GM21529 (cell line): ENCODE data around the gene RC3H2.
"Not testable (repeated sequence)": the region's sequence is repeated elsewhere in the genome, so short reads cannot be mapped to it uniquely, and the experiment has no call there.

Source experiments
- ATAC-seq: cut with Tn5 transposase; IDR thresholded peaks from one replicate; pipeline ENCODE4 v1.9.1; 2021; ENCODE audit not compliant: unreplicated experiment

The RC3H2 gene

DNA sequence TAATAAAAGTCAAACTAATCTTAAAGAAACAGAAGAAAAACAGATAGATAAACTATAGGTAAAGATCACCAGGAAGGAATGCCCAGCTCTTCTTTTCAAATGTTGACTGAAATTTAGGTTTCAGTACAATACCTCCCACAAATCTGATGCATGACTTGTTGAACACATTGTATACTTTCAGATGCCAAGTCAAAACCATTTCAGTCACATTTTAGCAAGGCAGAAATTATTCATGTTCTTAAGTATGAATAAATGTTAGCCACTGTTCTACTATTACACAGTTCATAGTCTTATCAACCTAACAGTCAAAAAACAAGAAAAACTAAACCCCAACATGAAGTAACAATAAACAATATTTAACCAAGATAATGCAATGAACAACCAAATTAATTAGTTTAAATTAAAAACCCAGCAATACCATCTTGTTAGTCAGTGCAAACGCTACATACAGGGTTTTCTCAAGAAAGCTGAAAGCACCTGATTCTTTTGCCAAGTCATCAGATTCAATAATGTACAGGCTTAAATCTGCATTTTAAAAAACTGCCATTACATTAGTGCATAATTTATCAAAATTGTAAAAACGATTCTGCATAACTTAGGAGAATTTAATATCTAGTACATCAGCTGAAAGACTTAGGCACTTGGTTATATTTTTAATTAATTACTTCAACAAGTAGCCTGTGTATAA, 56.8 kb downstream of the RC3H2 start:
- no peak for ATAC-seq

DNA sequence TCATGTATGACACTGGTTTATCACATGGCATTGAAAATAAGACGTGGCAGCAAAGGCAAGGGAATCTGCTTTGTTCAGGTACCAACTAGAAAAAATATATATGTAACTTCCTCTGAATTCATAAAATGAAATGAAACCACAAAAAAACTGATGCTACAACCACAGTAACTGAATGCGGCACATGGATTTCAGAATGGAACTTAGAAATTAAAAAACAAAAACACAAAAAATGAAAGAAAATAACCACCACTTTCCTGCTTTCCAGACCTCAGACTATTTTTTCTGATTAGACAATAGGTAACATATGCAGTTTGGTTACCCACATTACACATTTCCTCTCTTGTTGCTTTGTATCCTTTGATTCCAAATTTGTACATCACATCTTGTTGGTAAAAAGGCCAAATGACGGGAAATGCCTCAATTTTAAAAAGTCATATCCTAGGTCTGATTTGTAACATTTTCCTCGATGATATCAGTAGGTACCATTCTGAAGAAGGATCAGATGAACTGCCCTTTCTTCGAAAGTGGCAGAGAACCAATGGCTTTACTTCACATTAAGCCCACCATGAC, 58.7 kb downstream of the RC3H2 start:
- ATAC-seq = no peak

DNA sequence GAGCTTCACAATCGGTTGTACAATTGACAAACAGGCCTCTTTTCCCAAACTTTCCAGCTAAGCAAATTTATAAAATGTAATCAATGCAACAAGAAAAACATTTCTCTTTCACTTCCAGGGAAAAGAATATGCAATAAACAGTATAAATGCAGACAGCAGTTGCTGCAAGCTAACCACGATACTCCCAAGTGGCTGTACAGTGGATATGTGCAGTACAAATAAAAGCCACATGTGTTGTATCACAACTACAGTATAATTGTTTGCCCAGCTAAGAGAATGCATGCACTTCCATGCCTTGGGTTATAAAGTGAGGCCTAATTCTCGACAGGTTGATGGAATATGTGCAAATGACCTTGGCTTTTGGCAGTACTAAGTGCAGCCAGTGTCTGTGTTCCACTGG, 60.0 kb downstream of the RC3H2 start:
- no peak for ATAC-seq

DNA sequence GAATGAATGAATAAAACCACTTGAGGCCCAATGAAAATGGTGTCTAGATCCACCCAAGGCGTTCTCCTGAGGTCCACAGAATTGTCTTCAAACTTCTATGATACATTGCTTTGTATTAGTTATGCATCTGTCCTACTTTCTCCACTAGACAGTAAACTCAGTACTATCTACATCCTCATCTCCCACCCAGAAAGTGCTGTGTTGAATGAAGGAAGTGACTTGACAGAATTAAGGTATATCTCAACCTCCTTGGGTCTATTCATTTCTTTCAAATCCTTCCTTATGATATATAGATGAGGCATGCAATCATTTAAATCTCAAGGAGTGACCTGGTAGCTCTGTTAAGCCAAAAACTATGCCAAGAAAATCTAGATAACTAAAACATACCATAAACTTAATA, 61.0 kb downstream of the RC3H2 start:
- no peak for ATAC-seq

DNA sequence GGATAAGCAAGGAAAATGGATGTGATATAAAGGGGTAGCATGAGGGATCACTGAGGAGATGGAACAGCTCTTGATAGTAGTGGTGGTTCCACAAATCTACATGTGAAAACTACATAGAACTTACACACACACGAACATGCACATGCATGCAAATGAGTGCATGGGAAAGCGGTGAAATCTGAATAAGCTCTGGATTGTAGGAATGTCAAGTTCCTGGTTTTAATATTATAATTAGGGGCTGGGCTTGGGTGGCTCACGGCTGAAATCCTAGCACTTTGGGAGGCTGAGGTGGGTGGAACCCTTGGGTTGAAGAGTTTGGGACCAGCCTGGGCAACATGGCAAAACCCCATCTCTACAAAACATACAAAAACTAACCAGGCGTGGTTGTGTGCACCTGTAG, 63.7 kb downstream of the RC3H2 start:
- no peak for ATAC-seq

DNA sequence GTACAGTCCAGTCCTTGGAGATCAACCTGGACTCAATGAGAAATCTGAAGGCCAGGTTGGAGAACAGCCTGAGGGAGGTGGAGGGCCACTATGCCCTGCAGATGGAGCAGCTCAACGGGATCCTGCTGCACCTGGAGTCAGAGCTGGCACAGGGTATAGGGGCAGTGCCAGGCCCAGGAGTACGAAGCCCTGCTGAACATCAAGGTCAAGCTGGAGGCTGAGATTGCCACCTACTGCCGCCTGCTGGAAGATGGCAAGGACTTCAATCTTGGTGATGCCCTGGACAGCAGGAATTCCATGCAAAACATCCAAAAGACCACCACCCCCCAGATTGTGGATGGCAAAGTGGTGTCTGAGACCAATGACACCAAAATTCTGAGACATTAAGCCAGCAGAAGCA, 66.7 kb downstream of the RC3H2 start:
- ATAC-seq = not testable (repeated sequence)

DNA sequence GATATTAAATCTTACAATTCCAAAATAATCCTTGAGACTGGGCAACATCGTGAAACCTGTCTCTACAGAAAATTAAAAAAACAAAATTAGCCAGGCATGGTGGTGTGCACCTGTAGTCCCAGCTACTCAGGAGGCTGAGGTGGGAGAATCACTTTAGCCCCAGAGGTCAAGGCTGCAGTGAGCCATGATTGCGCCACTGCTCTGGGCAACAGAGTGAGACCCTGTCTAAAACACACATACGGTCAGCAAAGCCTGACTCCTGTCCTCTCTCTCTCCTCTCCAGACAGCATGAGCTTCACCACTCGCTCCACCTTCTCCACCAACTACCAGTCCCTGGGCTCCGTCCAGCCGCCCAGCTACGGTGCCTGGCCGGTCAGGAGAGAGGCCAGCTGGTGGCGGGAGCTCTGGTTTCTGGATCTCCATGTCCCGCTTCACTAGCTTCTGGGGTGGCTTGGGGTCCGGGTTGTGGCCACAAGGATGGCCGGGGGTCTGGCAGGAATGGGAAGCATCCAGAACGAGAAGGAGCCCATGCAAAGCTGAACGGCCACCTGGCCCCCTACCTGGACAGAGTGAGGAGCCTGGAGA, 67.8 kb downstream of the RC3H2 start:
- ATAC-seq = no peak

DNA sequence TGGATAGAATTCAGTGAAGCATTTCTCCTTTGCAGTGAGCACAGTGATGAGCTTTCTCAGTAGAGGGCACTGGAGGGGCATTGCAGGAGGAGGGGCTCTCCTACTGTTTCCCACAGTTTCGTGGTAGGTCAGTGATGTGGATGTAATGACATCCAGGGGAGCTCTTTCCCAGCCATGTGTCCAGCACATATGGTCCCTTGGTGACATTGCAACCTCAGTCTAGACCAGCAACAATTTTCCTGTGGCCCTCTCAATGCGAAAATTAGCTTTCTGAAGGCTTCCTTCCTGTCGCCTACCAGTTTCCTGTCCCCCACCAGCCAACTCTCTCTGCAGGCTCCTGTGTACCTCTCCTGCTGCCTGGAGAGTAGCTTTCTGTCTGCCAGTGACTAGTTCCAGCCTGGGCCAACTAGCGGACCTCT, 69.8 kb downstream of the RC3H2 start:
- ATAC-seq = no peak

DNA sequence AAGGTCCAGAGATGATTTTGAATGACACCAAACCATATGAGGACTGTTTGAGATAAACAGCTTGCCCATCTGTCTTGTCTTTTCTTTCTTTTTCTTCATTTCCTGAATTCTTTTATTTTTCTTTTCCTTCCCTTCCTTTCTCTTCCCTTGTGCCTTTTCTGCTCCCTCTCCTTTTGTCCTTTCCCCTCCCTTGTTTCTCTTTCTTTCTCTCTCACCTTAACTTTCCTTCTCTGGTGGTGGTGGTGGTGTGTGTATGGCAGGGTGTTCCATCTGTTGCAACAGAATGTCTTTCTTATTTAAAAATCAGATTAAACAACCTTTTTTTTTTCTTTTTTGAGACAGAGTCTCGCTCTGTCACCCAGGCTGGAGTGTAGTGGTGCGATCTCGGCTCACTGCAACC, 73.0 kb downstream of the RC3H2 start:
- ATAC-seq = no peak

DNA sequence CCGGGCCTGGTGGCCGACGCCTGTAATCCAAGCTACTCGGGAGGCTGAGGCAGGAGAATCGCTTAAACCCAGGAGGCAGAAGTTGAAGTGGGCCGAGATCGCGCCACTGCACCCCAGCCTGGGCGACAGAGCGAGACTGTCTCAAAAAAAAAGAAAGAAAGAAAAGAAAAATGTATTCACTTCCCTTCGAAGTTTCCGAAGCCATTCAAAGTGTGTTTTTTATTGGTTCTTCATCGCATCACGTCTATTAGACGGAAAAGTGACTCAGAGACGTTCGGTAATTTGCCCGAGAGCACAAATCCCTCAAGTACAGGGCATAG, 76.2 kb downstream of the RC3H2 start:
- ATAC-seq = not testable (repeated sequence)

DNA sequence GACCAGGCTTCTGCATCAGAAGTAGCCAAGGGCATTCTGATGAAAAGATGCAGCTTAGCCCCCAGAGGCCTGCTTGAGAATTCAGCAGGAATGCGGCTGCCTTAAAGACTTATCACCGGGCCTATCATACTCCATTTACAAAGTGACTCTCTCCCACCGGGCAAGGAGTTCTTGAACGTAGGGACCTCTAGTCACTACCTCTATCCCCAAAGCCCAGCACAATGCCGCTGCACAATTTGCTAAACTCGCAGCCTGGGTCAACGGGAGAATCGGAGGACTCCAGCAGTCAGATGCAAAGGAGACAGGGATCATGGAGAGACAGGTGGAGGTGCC, 77.4 kb downstream of the RC3H2 start:
- peak; percentile 18 for ATAC-seq

DNA sequence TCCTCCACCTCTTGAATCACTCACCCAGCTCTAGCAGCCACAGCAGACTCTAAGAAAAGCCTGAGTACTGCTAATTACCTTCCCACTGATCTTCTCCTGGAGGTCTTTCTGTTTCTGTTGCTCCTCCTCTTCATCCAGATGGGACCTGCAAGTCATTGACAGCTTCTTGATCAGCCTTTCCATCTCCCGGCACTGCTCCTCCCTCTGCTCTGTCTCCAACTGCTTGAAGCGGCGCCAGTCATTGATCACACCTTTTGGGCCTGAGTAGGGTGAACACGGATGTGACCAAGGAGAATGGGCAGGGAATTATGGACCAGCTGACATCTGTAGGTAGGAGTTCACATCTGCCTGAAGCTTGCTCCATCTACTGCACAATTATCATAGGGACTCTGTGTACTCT, 82.2 kb downstream of the RC3H2 start:
- ATAC-seq = no peak

DNA sequence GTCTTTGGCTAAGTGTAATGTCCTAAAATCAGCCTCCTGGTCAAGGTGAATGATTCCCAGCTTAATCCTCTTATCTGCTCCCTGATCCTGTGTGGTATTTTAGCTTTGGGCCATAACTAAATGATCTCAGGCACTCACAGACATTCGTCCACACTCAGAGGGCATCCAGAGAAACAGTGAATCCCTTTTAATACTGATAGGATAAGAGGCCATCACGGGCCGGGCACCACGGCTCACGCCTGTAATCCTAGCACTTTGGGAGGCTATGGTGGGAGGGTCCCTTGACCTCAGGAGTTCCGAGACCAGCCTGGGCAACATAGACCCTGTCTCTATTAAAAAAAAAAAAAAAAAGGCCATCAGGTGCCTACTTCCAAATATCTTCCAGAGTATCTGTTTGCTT, 83.1 kb downstream of the RC3H2 start:
- no peak for ATAC-seq

DNA sequence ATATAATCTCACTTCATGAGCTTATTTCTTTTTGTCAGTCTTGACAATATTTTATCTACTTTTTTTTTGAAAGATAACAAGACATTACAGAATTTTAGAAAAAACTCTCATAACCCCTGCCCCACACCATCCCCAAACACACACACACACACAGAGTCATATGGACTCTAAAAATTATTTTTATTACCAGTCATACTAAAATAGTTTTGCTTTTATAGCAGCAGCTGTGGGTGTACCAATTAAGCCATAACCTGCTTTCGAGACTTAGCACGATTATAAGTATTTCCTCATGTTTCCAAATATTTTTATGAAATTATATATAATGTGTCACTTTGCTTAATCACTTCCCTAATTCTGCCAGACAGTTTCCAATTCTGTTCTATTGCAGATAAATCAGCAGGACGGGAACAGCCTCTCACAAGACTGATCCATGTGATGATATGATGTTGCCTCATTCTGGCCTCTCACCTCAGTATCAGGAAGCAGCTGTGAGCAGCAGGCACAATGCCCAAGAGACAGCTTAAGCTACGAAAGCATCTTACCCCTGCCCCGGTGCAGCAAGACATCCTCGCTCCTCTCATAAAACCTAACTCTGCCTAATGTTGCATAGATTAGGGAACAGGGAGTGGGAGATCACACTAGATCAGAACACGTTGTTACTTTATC, 83.7 kb downstream of the RC3H2 start:
- no peak for ATAC-seq

DNA sequence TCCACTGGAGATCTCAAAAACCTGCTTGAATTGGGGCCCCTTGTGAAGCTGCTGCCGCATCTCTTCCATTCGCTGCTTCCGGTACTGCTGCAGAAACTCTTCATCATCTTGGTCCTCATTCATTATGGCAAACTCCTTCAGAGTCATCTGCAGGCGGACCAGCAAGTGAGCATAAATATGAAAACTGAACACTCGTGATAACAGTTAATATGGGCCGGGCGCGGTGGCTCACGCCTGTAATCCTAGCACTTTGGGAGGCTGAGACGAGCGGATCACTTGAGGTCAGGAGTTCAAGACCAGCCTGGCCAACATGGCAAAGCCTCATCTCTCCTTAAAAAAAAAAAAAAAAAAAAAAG, 84.7 kb downstream of the RC3H2 start:
- ATAC-seq = no peak

DNA sequence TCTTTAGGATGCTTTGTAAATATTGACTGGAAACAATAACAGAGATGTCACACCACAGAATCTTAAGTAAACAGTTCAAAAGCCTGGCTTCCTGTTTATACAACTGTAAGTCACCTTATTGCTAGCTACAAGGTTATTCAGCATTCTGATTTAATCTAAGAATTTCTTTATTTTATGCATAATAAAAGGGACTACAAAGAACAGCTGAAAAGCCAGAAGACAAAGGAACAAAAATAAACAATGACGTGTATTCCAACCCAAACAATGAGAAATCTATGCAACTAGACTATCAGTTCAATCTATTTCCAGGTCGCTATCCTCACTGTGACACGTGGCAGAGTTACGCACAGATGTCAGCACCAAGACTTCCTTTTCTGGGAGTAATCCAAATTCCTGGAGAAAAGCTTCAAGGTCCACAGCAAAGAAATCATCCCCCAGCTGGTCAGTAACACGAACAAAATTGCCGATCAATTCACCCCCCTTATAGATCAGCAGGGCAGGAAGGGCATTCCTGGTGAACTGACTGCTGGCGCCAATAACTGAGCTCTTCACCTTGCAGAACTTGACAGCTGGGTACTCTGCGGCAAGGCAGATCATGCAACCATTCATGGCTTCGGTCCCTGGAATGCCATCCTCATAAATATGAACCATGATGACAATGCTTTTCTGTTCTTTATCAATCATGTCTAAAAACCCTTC, 85.2 kb downstream of the RC3H2 start:
- no peak for ATAC-seq

DNA sequence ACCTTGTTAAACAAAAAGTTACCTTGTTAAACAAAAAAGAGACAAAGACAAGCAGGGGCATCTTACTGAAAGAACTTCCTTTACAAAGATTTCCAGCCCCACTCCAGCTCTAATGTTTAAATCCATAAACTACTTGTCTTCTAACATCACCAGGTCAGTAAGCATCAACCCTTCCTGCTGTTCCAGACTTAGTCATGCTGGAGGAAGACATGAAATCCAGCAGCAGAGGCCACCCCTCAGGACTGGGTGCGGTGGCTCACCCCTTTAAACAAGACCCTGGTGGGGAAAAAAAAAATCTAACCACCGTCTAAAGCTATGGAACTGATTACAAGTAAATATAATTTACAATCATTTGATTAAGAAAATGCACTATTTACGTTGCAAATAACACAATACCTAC, 85.8 kb downstream of the RC3H2 start:
- no peak for ATAC-seq

DNA sequence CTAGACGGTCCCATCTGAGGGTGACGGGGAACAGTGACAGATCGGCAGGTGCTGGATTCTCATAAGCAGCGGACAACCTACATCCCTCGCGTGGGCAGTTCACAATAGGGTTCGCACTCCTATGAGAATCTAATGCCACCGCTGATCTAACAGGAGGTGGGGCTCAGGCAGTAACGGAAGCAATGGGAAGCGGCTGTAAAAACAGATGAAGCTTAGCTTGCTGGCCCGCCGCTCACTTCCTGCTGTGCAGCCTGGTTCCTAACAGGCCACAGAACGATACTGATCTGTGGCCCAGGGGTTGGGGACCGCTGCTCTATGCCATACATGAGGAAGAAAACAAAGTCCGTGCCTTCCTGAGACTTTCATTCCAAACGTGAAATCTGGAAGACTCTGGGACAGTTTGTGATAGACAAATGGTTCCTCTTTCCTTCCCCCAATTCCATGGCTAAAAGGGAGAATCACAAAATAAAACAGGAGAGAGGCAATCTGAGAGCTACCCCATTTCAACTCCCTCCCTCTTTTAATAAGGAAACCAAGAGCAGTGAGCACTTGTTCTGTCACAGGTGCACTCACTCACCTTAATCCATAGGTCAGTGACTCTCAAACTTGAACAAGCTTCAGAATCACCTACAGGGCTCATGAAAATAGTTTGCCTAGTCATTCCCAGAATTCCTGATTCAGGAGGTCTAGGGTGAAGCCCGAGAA, 88.8 kb downstream of the RC3H2 start:
- no peak for ATAC-seq

DNA sequence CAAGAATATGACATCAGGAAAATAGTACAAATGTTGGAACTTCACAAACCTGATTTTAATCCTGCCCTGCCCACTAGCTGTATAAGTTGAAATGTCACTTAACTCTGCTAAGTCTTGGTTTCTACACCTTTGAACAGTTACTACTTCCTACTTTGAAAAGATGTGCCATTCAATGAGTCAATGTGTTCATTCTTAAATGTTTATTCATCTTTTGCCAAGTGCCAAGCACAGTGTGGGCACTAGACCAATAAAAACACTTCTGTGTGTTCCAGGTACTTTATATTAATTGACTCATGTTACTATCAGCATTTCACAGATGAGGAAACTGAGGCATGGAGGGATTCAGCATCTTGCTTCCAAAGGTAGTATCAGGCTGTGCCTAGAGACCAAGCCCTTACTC, 89.6 kb downstream of the RC3H2 start:
- no peak for ATAC-seq

DNA sequence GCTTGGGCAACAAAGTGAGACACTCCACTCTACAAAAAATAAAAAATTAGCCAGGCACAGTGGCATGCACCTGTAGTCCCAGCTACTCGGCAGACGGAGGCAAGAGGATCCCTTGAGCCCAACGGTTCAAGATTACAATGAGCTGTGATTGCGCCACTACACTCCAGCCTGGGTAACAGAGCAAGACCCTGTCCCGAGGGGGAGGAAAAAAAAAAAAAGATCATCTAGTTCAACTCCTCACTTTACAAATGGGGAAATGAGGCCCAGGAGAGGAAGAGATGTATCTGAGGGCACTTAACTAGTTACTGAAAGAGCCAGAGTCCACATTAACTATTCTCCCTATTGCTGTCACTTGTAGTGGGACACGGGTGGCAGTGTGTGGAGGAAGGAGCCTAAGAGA, 90.6 kb downstream of the RC3H2 start:
- no peak for ATAC-seq

DNA sequence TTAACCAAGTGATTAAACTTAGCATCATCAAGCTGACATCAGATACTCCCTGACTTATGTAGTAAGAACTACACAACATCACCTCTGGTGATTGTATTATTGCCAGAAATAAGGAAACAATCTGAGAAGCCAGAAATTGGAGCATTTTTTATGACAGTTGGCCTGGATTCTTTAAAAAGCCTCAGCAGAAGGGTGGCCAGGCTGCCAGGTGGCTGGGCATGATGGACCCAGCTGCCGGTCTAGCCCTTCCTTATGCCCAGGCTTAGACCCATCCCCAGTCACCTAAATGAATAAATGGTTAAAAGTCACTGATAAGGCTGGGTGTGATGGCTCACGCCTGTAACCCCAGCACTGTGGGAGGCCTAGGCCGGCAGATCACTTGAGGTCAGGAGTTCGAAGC, 92.4 kb downstream of the RC3H2 start:
- ATAC-seq = no peak
